Activated CD8-positive, alpha-beta T cell treated with anti-CD3 and anti-CD28 coated beads for 36 hours (primary cell): Measurements from ENCODE around the gene ZNF620. TPM values are rescaled to one million over a fixed set of nuclear protein-coding genes. Genes with fewer than 3 reads are reported as not detected.
A peak's percentile ranks its signal among the peaks of the same experiment; 100 is the strongest.

Experiments
- ATAC-seq: fragments of 200-7000 bp; cut with Tn5 transposase; one replicate; pipeline ENCODE4 v1.10.0; 2021; ENCODE audit warnings: mild to moderate bottlenecking, moderate library complexity
- CTCF ChIA-PET: fragments of 350-600 bp; sonication (Branson Sonifier 250); formaldehyde crosslinking; loops from one replicate; lab custom pipeline; 2021; ENCODE audit warnings: antibody characterized with exemption; lab: Charles Lee
- POLR2A ChIA-PET: fragments of 350-600 bp; sonication (Branson Sonifier 250); formaldehyde crosslinking; loops from one replicate; lab custom pipeline; 2021; ENCODE audit warnings: antibody characterized with exemption; lab: Charles Lee
- DNase-seq: peaks from one replicate; pipeline ENCODE4 v3.0.0-alpha.2; 2020
- H3K27ac Mint-ChIP-seq: one replicate; pipeline ENCODE4 v1.8.0; 2021; ENCODE audit warnings: mild to moderate bottlenecking, mixed read lengths
- H3K27me3 Mint-ChIP-seq: one replicate; pipeline ENCODE4 v1.8.0; 2021; ENCODE audit warnings: mixed read lengths
- H3K36me3 Mint-ChIP-seq: one replicate; pipeline ENCODE4 v1.8.0; 2021; ENCODE audit warnings: low read depth, mixed read lengths
- H3K4me1 Mint-ChIP-seq: one replicate; pipeline ENCODE4 v1.8.0; 2021; ENCODE audit warnings: low read depth, mixed read lengths
- H3K4me3 Mint-ChIP-seq: one replicate; pipeline ENCODE4 v1.8.0; 2021; ENCODE audit warnings: mild to moderate bottlenecking, moderate library complexity, mixed read lengths
- H3K9me3 Mint-ChIP-seq: one replicate; pipeline ENCODE4 v1.8.0; 2021; ENCODE audit warnings: mixed read lengths
- intact Hi-C: fragments of 100-400 bp; cut with micrococcal nuclease; formaldehyde crosslinking; loops from one replicate; pipeline ENCODE4 v1.10.0; 2022
- total RNA-seq, 2 experiments: library from RNA; stranded (reverse); gene quantifications; one replicate each; pipeline ENCODE4 v1.2.3, GENCODE V29; 2021
- TF ChIP-seq, protein P1 (sequence below): fragments of 200-600 bp; IDR thresholded peaks from one replicate; pipeline ENCODE4 v1.8.0; 2022; ENCODE audit warnings: antibody characterized with exemption, mild to moderate bottlenecking

The ZNF620 gene
- total RNA-seq, 2 experiments from 2014 or later = 2.5 to 3.6 TPM

DNA sequence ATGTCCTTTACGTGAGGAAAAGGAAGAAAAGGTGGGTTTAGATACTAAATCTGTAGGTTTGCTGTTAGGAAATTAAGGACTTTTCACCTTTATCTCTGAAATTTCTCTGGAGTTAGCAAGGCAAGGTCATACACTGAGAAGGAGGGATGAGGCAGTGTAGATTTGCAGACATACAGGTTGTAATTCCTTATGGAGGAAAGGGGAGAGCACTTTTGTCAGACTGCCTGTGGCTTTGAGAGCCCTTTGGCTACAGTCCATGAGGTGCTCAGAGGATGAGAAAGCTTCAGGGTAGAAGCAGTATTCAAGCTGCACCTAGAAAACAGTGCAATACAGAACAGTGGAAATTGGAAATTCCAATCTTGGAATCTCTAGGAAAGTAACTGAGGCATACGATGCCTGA, 40.4 kb upstream of the ZNF620 start:
- TF ChIP-seq, protein P1, sequence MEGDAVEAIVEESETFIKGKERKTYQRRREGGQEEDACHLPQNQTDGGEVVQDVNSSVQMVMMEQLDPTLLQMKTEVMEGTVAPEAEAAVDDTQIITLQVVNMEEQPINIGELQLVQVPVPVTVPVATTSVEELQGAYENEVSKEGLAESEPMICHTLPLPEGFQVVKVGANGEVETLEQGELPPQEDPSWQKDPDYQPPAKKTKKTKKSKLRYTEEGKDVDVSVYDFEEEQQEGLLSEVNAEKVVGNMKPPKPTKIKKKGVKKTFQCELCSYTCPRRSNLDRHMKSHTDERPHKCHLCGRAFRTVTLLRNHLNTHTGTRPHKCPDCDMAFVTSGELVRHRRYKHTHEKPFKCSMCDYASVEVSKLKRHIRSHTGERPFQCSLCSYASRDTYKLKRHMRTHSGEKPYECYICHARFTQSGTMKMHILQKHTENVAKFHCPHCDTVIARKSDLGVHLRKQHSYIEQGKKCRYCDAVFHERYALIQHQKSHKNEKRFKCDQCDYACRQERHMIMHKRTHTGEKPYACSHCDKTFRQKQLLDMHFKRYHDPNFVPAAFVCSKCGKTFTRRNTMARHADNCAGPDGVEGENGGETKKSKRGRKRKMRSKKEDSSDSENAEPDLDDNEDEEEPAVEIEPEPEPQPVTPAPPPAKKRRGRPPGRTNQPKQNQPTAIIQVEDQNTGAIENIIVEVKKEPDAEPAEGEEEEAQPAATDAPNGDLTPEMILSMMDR = no peak
- Mint-ChIP-seq H3K4me3 (no peak overlapping the region), H3K9me3 (no peaks in the 10 kb centered on the region), H3K4me1 (peaks cover 27% of the 10 kb centered on the region), H3K27ac (no peak overlapping the region), H3K27me3 (no peaks in the 10 kb centered on the region), H3K36me3 (peaks cover 54% of the 10 kb centered on the region)
- intact Hi-C loops = no loop called here
- ChIA-PET CTCF (interaction anchor here (1.3 kb wide), 2 partner anchors 12 to 115 kb away, joined by 3 to 4 read pairs; no protein-coding TSS in a partner anchor), POLR2A (interaction anchor here (0.8 to 3.4 kb wide), 11 partner anchors 8 to 734 kb away, joined by 3 to 38 read pairs (median 4); partner anchors contain the start of genes CTNNB1, RPL14 and ZNF619)
- ATAC-seq (no peak), DNase-seq (no peak)

DNA sequence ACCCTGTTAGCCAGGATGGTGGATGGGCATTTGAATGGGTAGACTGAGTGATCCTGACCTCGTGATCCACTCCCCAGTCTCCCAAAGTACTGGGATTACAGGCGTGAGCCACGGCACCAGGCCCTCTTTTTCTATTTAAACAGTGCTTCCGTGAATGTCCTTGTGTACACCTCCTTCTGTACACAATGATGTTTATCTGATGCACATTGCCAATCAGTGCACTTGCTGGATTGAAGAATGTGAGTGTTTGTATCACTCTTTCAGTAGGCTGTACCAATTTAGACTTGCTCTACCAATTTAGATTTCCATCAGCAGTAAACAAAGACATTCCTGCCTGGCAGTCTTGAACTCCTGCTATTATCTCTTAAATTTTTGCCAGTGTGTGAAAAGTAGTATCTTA, 37.8 kb upstream of the ZNF620 start:
- H3K36me3 Mint-ChIP-seq = peaks cover 39% of the 10 kb centered on the region
- no peaks in the 10 kb centered on the region for H3K27me3 Mint-ChIP-seq
- no peak overlapping the region for H3K4me3 Mint-ChIP-seq
- peaks cover 13% of the 10 kb centered on the region for H3K4me1 Mint-ChIP-seq
- CTCF ChIA-PET = no interaction called here
- DNase-seq = no peak
- TF ChIP-seq, protein P1 = no peak
- intact Hi-C loops = no loop called here
- no peak overlapping the region for H3K27ac Mint-ChIP-seq
- H3K9me3 Mint-ChIP-seq = no peaks in the 10 kb centered on the region
- POLR2A ChIA-PET = no interaction called here
- no peak for ATAC-seq

DNA sequence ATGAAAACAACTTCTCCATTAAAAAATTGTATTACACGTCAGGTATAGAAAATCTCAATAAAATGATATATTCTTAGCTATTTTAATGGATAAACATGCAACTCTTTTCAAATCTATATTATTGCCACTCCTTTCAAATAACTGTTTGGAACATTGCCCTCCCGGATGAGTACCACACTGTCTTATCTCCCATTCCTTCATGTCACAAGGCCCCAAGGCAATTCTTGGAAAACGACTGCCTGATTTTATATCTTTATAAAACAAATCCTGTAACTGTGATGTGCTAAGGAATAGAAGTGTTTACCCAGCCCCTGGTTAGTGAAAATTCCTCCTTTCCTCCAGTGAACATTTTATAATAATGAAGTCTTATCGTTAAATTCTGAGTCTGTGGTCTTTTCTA, 35.1 kb upstream of the ZNF620 start:
- H3K36me3 Mint-ChIP-seq = peaks cover 15% of the 10 kb centered on the region
- ATAC-seq (no peak), DNase-seq (no peak)
- ChIA-PET CTCF (no interaction called here), POLR2A (interaction anchor here (2.5 kb wide), 1 partner anchor 13 kb away, joined by 13 read pairs; the partner anchor contains the start of gene RPL14)
- H3K27me3 Mint-ChIP-seq = no peaks in the 10 kb centered on the region
- TF ChIP-seq, protein P1 = no peak
- no peak overlapping the region for H3K27ac Mint-ChIP-seq
- H3K4me3 Mint-ChIP-seq = no peak overlapping the region
- intact Hi-C loops = no loop called here
- no peaks in the 10 kb centered on the region for H3K9me3 Mint-ChIP-seq
- H3K4me1 Mint-ChIP-seq = no peaks in the 10 kb centered on the region

DNA sequence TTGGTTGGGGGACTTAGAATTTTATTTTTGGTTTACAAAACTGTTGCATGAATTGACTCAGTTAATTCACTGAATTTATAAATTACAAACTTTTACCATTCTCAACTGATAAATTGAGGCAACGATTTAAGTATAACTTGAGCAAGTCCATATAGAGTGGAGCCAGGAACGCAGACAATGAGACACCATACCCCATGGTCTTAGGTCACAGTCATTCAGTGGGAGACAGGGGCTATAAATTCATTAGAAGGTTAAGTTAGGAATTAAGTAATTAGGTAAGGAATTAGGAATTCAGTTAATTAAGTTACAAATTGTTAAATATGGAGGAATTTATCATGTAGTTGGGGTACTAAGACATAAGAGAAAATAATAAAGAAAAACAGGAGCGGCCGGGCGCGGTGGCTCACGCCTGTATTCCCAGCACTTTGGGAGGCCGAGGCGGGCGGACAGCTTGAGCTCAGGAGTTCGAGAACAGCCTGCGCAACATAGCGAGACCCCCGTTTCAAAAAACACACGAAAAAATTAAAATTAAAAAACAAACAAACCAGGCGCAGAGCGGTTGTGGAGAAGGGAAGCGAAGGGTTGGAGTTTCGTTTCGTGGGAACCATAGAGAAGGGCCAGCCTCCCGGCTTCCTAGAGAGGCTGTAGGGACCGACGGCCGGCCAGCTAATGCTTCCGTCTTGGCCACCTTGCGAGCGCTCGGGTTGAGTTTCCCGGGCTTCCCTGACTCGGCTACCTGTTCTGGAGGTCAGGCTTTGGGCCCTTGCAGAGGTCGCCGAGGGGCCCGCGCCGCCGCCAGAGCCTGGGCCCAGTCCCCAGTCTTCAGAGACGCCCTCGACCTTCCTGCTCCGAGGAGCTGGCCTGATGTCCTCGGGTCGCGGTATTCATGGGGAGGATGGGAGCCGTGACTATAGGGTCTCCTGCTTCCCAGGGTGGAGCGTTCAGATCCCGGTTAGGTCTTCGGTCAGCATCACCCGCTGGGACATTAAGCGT, 29.1 kb upstream of the ZNF620 start, which contains the start of gene ZNF619:
Gene ZNF619, plus strand, starts transcription at position 645 of the 993 bp plus-strand sequence. CDS start 858 bp downstream, outside the sequence.
- CTCF ChIA-PET = interaction anchor here (0.6 to 0.8 kb wide), 2 partner anchors 29 to 47 kb away, joined by 3 read pairs; partner anchors contain the start of gene ZNF620

More for the DNA sequence above, 29.1 kb upstream of the ZNF620 start, which contains the start of gene ZNF619:
- Mint-ChIP-seq H3K27me3 (no peaks in the 10 kb centered on the region), H3K4me1 (peaks cover 19% of the 10 kb centered on the region), H3K9me3 (no peaks in the 10 kb centered on the region), H3K4me3 (peak within 1 kb of the TSS; percentile 82), H3K36me3 (peaks cover 3% of the 10 kb centered on the region), H3K27ac (peak within 1 kb of the TSS; percentile 87)
- peak; percentile 60 for DNase-seq
- POLR2A ChIA-PET = interaction anchor here (0.8 to 3.9 kb wide), 8 partner anchors 10 to 48 kb away, joined by 3 to 26 read pairs (median 6); partner anchors contain the start of genes RPL14 and ZNF621
- TF ChIP-seq, protein P1 = no peak
- peak; percentile 87 for ATAC-seq
- intact Hi-C loops = no loop called here
